ENCODE measurements around the gene SENP5.
"Not testable (repeated sequence)": the region's sequence is repeated elsewhere in the genome, so short reads cannot be mapped to it uniquely, and the experiment has no call there.

The SENP5 gene, protein sequence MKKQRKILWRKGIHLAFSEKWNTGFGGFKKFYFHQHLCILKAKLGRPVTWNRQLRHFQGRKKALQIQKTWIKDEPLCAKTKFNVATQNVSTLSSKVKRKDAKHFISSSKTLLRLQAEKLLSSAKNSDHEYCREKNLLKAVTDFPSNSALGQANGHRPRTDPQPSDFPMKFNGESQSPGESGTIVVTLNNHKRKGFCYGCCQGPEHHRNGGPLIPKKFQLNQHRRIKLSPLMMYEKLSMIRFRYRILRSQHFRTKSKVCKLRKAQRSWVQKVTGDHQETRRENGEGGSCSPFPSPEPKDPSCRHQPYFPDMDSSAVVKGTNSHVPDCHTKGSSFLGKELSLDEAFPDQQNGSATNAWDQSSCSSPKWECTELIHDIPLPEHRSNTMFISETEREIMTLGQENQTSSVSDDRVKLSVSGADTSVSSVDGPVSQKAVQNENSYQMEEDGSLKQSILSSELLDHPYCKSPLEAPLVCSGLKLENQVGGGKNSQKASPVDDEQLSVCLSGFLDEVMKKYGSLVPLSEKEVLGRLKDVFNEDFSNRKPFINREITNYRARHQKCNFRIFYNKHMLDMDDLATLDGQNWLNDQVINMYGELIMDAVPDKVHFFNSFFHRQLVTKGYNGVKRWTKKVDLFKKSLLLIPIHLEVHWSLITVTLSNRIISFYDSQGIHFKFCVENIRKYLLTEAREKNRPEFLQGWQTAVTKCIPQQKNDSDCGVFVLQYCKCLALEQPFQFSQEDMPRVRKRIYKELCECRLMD

DNA sequence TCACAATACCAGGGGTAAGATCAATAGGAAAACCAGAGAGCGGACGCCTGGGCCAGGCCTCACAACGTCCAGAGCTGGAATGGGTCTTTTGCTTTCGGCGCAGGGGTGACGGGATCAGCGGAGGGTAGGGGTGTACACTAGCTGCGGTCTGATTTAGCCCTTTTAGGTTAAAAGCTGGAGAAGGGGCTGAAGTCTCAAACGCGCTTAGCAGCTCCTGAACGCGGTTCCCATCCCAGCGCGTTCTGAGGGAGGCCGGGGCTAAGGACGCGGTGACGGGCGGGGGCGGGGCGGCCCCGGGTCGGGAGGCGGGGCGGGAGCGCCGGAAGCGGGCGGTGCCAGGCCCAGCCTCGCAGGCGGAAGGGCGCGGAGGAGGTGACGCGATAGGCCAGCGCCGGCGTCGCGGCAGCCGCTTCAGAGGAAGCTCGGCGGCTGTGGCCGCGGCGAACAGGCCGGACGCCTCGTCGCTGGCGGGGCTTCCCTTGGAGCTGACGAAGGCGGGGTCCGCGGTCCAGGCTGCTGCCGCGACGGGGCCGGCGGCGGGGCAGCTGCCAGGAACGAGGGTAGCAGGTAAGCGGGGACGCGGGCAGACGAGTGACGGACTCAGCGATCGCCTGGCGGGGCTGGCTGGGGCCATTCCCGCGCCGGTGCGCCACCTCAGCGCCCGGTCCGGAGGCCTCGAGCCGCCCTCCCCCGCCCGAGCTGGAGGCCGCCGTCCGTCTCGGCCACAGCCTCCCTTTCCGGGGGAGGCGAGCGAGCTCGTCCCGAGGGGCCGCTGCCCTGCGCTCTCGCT lies at the start of gene SENP5:
SENP5 (plus strand) TSS at position 414 of the 790 bp plus-strand sequence. CDS start 17,262 bp downstream, outside the sequence.
- DNase-seq: peak; percentile 92

DNA sequence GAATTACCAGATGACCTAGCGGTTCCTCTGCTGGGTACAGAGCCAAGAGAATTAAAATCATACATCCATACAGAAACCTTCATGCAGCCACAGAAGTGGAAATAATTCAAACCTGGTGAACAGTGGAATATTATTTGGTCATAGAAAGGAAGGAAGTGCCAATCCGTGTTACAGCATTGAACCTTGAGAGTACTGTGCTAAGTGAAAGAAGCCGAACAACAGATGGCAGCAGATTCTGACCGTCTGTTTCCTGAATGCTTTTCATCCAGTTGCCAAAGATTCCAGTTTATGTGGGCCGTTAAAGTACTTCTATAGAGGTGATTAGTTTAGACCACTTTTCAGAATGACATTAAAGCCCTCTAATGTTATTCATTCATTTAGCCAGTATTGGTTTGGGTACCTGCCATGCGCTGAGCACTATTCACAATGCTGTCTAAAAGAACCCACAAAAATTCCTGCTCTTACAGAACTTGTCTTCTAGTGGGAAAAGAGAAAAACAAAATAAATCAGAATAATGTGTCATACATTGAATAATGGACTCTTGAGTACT lies 45.8 kb upstream of the SENP5 start:
- no peak for DNase-seq

DNA sequence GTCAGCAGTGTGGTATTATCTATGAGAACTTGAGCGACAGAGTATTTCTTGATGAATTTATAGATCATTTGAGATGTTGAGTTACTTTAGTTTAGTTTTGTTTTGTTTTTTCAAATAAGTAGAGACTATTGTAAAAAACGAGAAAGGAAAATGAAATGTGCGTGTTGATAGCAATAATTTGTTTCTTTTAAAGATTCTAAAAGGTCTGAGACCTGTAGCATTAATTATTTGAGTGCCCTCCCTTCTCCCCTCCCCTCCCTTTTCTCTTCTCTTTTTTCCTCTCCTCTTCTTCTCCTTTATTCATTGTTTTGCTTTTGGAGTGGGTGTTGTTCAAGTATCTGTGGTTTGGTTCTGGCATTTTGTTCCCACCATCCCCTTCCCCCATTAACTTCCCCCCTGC lies 38.1 kb upstream of the SENP5 start:
- not testable (repeated sequence) for DNase-seq

DNA sequence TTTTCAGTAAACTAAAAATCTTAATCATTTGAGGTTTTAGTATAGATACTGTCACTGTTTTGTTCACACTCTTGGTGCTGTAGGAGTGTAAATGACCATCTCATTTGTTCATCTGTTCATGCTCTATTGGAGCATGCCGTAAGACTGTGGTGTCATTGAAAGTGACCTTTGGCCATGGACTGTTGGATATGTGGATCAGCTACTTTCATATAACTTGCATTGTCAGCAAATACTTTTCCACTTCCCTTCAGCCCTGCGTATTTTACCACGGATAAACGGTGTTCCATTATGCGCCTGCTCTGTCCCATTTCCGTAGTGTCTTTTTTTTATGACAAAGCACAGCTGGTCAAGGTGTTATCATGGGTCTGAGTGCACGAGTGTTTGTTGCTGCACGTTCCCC lies 32.6 kb upstream of the SENP5 start:
- no peak for DNase-seq

DNA sequence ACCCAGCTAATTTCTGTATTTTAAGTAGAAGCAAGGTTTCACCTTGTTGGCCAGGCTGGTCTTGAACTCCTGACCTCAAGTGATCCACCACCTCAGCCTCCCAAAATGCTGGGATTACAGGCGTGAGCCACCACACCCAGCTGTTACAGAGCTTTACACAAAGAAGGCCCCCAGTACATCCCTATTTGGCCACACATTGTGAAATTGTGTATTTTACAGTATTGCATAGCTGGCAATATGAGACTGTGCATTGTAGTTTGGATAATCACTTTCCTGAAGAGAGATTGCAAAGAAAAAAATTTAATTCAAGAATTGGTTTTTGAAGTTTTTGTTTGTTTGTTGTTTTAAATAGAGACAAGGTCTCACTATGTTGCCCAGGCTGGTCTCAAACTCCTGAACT lies 31.1 kb upstream of the SENP5 start:
- DNase-seq: not testable (repeated sequence)

DNA sequence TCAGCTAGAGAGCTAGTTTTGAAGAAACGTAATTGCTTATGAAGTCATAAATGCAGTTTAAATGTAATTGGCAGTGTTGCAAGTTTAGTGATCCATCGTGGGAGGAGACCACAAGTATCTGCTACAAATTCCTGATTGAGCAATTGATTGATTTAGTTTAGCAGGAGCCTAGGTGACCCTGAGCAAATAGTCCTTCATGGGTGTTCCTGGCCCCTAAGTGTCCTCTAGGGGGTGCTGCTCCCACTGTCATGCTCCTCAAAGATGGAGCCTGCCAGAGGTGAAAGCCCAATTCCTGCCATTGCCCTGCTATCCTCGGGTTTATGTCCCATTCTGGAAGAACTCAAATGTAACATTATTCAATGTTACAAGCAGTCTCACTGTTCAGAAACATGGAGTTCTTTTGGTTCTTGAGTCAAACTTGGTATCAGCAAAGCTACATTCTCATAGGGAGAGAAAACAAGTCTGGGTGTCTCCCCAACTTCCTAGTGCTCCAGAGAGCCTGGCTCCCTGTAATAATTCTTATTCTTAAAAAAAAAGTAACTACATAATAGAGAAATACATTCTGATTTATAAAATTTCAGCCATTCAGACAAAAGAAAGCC lies 29.8 kb upstream of the SENP5 start:
- peak; percentile 61 for DNase-seq

DNA sequence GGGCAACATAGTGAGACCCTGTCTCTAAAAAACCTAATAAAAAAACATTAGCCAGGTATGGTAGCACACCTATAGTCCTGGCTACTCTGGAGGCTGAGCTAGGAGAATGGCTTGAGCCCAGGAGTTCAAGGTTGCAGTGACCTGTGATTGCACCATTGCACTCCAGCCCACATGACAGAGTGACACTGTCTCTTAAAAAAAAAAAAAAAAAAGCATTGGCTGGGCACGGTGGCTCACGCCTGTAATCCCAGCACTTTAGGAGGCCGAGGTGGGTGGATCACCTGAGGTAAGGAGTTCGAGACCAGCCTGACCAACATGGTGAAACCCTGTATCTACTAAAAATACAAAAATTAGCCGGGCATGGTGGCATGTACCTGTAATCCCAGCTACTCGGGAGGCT lies 28.4 kb upstream of the SENP5 start:
- not testable (repeated sequence) for DNase-seq

DNA sequence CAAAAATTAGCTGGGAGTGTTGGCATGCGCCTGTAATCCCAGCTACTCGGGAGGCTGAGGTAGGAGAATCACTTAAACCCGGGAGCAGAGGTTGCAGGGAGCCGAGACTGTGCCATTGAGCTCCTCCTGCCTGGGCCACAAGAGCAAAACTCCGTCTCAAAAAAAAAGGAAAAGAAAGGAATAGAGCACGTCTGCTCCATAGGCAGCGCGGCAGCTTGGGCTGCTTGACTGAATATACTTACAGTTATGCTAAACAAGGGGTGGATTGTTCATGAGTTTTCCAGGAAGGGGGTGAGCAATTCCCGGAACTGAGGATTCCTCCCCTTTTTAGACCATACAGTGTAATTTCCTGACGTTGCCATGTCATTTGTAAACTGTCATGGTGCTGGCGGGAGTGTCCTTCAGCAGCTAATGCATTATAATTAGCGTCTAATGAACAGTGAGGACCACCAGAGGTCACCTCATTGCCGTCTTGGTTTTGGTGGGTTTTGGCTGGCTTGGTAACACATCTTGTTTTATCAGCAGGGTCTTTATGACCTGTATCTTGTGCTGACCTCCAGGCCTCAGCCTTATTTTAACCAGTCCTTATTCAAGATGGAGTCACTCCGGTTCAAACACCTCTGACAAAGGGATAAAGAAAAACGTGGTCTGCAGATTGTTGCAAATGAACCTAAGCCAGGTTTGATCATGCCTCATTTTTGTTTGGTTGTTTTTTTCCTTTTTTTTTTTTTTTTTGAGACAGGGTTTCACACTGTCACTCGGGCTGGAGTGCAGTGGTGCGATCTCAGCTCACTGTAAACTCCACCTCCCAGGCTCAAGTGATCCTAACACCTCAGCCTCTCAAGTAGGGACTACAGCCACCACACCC lies 24.9 kb upstream of the SENP5 start:
- DNase-seq: no peak

DNA sequence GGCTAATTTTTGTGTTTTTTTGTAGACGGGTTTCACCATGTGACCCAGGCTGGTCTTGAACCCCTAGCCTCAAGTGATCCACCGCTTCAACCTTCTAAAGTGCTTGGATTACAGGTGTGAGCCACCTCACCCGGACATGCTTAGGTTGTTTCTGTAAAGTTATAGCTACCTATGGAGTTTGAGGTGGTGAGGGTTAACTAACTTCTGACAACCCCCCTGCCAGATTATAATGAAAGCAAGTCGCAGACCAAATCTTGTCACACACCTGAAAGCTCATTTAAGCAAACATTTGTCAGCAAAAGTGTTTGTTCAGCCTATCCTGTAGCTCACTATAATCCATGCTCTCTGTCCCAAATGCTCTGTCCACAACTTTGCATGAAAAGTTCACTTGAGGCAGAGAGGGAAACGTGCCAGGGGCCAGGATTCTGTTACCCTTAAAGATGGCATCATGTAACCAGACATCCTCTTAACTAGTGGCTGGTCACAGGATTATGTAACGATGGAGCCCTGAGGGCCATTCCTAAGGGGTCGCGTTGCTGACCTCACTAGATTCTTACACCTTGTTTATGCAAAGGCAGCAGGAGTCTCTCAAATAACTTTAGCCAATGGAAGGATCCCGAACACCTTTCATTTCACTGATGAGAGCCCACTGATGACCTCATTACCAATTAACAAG lies 24.1 kb upstream of the SENP5 start:
- DNase-seq: no peak

DNA sequence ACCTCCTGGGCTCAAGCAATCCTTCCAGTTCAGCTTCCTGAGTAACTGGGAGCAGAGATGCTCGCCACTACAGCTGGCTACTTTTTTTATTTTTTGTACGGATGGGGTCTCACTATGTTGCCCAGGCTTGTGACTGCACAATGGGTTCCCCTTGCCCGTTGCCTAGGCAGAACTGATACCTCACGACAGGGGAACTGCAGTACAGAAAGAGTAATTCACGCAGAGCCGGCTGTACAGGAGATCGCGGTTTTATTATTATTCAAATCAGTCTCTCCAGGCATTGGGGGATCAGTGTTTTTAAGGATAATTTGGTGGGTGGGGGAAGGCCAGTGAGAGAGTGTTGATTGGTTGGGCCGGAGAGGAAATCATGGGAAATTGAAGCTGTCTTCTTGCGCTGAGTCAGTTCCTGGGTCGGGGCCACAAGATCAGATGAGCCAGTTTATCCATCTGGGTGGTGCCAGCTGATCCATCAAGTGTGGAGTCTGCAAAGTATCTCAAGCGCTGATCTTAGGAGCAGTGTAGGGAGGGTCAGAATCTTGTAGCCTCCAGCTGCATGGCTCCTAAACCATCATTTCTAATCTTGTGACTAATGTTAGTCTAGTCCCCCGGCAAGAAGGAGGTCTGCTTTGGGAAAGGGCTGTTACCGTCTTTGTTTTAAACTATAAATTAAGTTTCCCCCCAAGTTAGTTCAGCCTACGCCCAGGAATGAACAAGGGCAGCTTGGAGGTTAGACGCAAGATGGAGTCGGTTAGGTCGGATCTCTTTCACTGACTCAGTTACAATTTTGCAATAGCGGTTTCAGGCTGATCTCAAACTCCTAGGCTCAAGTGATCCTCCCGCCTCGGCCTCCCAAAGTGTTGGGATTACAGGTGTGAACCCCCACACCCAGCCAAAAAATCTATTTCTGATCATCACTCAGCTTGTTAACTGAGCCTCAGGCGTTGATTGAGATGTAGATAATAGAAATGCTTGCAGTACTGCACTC lies 23.2 kb upstream of the SENP5 start:
- not testable (repeated sequence) for DNase-seq

DNA sequence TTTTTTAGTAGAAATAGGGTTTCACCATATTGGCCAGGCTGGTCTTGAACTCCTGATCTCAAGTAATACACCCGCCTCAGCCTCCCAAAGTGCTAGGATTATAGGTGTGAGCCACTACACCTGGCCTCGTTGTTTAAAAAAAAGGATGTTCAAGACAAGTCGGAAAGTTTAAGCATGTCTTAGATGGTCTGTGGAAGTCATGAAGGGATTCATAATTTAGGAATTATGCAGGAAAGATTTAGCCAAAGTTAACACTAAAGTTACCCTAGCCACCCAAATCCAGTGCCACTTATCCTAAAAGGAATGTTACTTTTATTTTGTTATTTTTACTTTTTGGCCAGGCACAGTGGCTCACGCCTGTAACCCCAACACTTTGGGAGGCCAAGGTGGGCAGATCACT lies 19.3 kb upstream of the SENP5 start:
- DNase-seq: not testable (repeated sequence)

DNA sequence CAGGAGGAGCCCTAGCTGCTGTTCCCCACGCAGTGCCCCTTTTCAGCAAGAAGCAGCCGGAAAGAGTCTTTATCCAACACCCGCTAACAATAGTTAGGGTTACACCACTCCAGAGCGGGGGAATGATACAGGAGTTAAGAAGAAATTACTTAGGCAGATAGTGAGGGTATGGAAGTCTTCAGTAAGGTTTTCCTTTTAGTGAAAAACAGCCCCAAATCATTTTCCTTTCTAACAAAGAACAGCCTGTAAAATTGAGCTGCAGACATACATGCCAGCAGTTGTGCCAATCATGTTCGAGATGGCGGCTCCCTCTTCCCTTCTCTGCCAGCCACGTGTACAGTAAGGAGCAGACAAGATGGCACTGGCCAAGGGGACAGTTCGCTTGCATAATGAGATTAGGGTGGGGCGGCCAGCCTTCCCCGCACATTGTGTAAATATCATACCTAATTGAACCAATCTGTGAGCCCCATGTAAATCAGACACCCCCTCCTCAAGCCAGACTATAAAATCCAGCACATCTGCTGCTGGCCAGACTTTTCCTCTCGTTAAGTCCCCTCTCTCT lies 18.5 kb upstream of the SENP5 start:
- no peak for DNase-seq

DNA sequence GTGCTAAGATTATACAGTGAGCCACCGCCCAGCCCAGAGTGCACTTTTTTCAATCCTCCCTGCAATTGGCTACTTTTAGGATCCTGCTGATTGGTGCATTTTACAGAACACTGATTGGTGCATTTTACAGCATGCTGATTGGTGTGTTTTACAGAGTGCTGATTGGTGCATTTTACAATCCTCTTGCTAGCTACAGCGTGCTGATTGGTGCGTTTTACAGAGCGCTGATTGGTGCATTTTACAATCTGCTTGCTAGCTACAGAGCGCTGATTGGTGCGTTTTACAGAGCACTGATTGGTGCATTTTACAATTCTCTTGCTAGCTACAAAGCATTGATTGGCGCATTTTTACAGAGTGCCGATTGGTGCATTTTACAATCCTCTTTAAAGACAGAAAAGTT lies 4.7 kb upstream of the SENP5 start:
- not testable (repeated sequence) for DNase-seq

DNA sequence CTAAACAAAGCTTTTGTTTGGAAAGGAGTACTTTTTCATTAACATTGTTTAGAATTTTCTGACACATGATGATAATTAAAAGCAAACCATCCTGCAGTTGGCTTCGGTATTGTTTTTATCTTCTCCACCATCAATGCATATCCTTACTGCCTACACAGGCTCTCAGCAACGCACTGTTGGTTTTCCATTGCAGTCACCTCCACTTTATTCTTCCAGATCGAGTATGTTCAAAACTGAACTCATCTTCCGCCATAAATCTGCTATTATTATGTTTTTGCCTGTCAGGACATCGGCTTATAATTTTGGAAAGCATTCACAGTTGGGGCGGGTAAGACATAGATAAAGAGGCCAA lies 589 bp upstream of the SENP5 start:
- DNase-seq: no peak

DNA sequence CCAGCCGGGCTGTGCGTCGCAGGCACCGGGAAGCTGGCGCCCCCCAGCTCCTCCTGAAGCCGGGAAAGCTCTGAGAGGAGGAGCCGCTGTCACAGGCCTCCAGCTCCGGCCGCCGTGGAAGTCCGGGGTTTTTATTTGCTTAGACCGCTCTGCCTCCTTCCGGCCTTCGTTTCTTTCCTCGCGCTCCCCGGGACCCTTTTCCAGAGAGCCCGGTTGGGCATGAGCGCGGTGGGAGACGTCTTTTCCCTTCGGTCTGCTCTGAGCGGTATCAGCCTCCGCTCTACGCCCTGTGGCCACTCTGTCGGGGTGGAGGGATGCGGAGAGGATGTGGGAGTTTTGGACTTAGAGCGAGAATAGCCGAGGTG lies 559 bp downstream of the SENP5 start:
- DNase-seq: peak; percentile 45

DNA sequence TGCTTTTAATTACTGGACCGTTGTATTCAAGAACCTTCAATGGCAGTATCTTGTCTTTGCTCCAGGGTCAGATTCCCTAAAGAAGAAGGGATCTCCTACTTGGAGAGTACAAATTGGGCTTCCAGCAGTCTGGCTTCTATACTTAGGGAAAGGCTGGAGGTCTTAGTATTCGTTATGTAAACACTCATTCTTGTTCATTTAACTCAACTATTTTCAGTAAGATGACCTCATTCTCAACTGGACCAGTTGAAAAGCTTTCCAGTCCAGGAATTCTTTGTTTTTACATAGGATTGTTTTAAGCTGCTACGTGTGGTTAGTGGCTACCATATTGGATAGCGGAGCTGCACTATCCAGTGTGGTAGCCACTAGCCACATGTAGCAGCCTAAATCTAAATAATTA lies 4.6 kb downstream of the SENP5 start:
- DNase-seq: peak; percentile 9

DNA sequence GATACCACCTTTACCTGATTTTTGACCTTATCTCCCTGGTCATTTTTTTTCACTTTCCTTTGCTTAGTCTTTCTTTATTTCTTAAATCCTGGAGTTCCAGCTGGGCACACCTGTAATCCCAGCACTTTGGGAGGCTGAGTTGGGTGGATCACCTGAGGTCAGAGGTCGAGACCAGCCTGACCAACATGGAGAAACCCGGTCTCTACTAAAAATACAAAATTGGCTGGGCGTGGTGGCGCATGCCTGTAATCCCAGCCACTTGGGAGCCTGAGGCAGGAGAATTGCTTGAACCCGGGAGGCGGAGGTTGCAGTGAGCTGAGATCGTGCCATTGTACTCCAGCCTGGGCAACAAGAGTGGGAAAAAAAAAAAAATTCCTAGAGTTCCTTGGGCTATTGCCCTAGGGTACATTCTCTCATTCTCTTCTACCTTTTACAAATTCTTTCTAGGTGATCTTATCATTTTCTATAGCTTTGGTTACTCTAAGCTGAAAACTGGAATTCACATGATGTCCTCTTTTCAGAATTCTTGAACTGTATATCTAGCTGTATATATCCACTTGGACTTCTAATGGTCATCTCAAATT lies 6.9 kb downstream of the SENP5 start:
- DNase-seq: not testable (repeated sequence)

DNA sequence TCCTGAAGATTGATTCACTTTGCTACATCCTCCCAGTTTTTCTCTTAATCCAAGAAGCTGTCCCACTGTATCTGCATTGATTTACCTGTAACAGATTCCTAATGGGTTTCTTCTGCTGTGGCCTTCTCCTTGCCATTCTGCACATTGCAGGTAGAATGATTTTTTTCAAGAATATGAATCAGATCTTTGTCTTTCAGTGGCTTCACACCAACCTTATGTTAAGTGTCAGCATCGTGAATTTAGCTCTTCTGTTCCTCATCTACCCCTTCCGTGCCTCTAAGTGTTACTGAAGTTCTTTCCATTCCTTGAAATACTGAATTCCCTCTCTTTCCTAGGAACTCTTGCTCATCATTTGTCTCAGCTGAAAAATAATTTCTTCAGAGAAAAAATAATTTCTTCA lies 7.5 kb downstream of the SENP5 start:
- DNase-seq: no peak

DNA sequence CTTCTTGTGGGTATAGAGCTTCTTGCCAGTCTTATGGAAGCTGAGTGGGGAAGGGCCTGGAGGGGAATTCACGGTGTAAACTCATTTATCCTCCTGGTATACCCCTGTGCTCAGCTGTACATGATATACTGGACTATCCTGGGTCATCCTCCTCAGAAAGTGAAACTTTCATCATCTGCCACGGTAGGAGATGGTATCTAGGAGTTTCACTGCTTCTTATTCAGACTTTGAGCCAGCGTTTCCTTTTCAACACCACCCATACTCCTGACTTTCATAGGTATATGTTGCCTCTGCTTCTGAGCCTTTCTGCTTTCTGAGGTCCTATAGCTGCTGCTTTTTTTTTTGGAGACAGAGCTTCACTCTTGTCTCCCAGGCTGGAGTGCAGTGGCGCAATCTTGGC lies 15.6 kb downstream of the SENP5 start:
- DNase-seq: no peak
